ENCODE measurements around the gene UBE2G2. TPM values are rescaled to one million over a fixed set of nuclear protein-coding genes. Genes with fewer than 3 reads are reported as not detected.

UBE2G2 gene
- total RNA-seq, 1 experiment from 2014 or later, result 121 TPM

GRCh38 chr21:44774972-44775371 is 26.6 kb downstream of the UBE2G2 start:
- Histone ChIP-seq H2AFZ (ENCODE audit: low read length) (no peak overlapping the region), H2BK20ac (ENCODE audit: low read depth, low read length, poor library complexity, severe bottlenecking) (no peak overlapping the region), H3K4me1 (ENCODE audit: insufficient read depth, low read length) (no peaks in the 10 kb centered on the region), H2BK15ac (ENCODE audit: low read depth, low read length) (no peak overlapping the region), H2AK5ac (ENCODE audit: insufficient read length, low read length) (no peak overlapping the region), H3K9me3 (ENCODE audit: control insufficient read depth, low read depth, low read length) (no peaks in the 10 kb centered on the region), H3K27me3 (ENCODE audit: insufficient read depth, low read length) (no peaks in the 10 kb centered on the region), H2BK5ac (ENCODE audit: insufficient read length, low read length) (no peak overlapping the region), H3K9ac (ENCODE audit: extremely low read depth, insufficient read length, low read length) (no peak overlapping the region), H3K4me2 (ENCODE audit: insufficient read depth, insufficient read length, low read length) (no peak overlapping the region), H4K91ac (ENCODE audit: insufficient read length, low read depth, low read length) (no peak overlapping the region), H3K23ac (ENCODE audit: insufficient read length, low read depth, low read length) (no peak overlapping the region), H2BK120ac (ENCODE audit: low read depth, low read length, poor library complexity, severe bottlenecking) (no peak overlapping the region), H4K5ac (ENCODE audit: insufficient read length, low read depth, low read length) (no peak overlapping the region), H3K56ac (ENCODE audit: insufficient read length, low read depth, low read length) (no peak overlapping the region), H3K14ac (ENCODE audit: insufficient read depth, low read length) (no peak overlapping the region), H3K4ac (ENCODE audit: low read depth, low read length) (no peak overlapping the region), H3T11ph (ENCODE audit: low read length) (no peak overlapping the region), H4K8ac (replicated peaks; ENCODE audit: insufficient read length, low read depth, low read length) (no peak overlapping the region), H3K79me1 (ENCODE audit: insufficient read depth, low read depth, low read length, poor library complexity, severe bottlenecking) (no peaks in the 10 kb centered on the region), H4K20me1 (ENCODE audit: control insufficient read depth, insufficient read depth, insufficient read length) (no peaks in the 10 kb centered on the region), H3K27ac (ENCODE audit: insufficient read length, low read depth, low read length) (no peak overlapping the region), H2BK12ac (ENCODE audit: insufficient read length, low read depth, low read length) (no peak overlapping the region), H3K79me2 (ENCODE audit: insufficient read depth, low read length) (no peaks in the 10 kb centered on the region; the same call in 1 of the 2 replicates), H3K23me2 (ENCODE audit: insufficient read length, low read depth, low read length, poor library complexity, severe bottlenecking) (no peaks in the 10 kb centered on the region), H3K18ac (ENCODE audit: insufficient read length, low read depth, low read length) (no peak overlapping the region)
- no peak for TF ChIP-seq CTCF (conservative IDR thresholded peaks at IDR 0.05)
- H3K4me1 Mint-ChIP-seq, result no peaks in the 10 kb centered on the region; a peak in 1 of 4 replicates
- H3K4me3 Mint-ChIP-seq, result no peak overlapping the region
- no CpG with 5 or more reads among the region's 8 CpGs for WGBS (ENCODE audit: extremely low coverage, insufficient read length, low lambda C conversion rate)
- H3K27ac Mint-ChIP-seq, result peak overlapping the region in 1 of 3 experiments; percentile 90; a peak in 2 of 7 replicates
- H3K36me3 Mint-ChIP-seq (ENCODE audit: insufficient read depth in 1 of 3, low read depth in 3 of 3), result peaks cover 40 to 79% (median 58%) of the 10 kb centered on the region in 3 experiments
- no peaks in the 10 kb centered on the region for H3K27me3 Mint-ChIP-seq (ENCODE audit: low read depth)
- DNase-seq, result no peak
- H3K9me3 Mint-ChIP-seq, result no peaks in the 10 kb centered on the region

All from H9 (cell line).